B cell (primary cell): ENCODE measurements around the gene PLEKHA5.

ENCODE experiments used
- CTCF ChIP-seq: fragments of 200-600 bp; IDR thresholded peaks from one replicate; pipeline ENCODE4 v1.8.0; 2022; ENCODE audit warnings: antibody characterized with exemption, mild to moderate bottlenecking
- EZH2 ChIP-seq: IDR thresholded peaks from 2 replicates; pipeline ENCODE4 v1.6.1; 2012; ENCODE audit warnings: borderline replicate concordance, low read depth, mild to moderate bottlenecking, moderate library complexity, low read length; ENCODE audit not compliant: insufficient read depth, poor library complexity, severe bottlenecking

GRCh38 chr12:19303496-19303895 is 174.0 kb downstream of the PLEKHA5 start:
- no peak for TF ChIP-seq CTCF
- no peak for TF ChIP-seq EZH2
